ENCODE results near the gene LMO7. TPM values are rescaled to one million over a fixed set of nuclear protein-coding genes. Genes with fewer than 3 reads are reported as not detected.

LMO7 gene
- total RNA-seq, 1 experiment from 2014 or later: 105 TPM

- TF ChIP-seq CTCF (IDR thresholded peaks at IDR 0.05; ENCODE audit: unreplicated experiment): no peak
- intact Hi-C loops (cut with micrococcal nuclease; ENCODE audit: unreplicated experiment): loop anchor here (10.0 kb wide), 1 partner anchor 67 kb away; no protein-coding TSS in a partner anchor
- CTCF ChIA-PET: no interaction called here
- no peak for DNase-seq
- Mint-ChIP-seq H3K9me3 (ENCODE audit: low read depth, unreplicated experiment) (no peaks in the 10 kb centered on the region), H3K36me3 (ENCODE audit: insufficient read depth, unreplicated experiment) (peaks cover 7% of the 10 kb centered on the region), H3K27me3 (ENCODE audit: unreplicated experiment) (no peaks in the 10 kb centered on the region), H3K27ac (ENCODE audit: unreplicated experiment) (no peak overlapping the region), H3K4me3 (ENCODE audit: low read depth, unreplicated experiment) (no peak overlapping the region), H3K4me1 (ENCODE audit: low read depth, unreplicated experiment) (peaks cover 14% of the 10 kb centered on the region)
- BruUV-seq (replicated peaks): no TSS peak
These were observed 195.3 kb downstream of the LMO7 start for GRCh38 chr13:75831389-75831788.

GRCh38 chr13:75832812-75833211, 196.7 kb downstream of the LMO7 start:
- Mint-ChIP-seq H3K9me3 (ENCODE audit: low read depth, unreplicated experiment) (no peaks in the 10 kb centered on the region), H3K36me3 (ENCODE audit: insufficient read depth, unreplicated experiment) (peaks cover 7% of the 10 kb centered on the region), H3K4me1 (ENCODE audit: low read depth, unreplicated experiment) (peaks cover 14% of the 10 kb centered on the region), H3K4me3 (ENCODE audit: low read depth, unreplicated experiment) (no peak overlapping the region), H3K27me3 (ENCODE audit: unreplicated experiment) (no peaks in the 10 kb centered on the region), H3K27ac (ENCODE audit: unreplicated experiment) (no peak overlapping the region)
- TF ChIP-seq CTCF (IDR thresholded peaks at IDR 0.05; ENCODE audit: unreplicated experiment): no peak
- intact Hi-C loops (cut with micrococcal nuclease; ENCODE audit: unreplicated experiment): loop anchor here (10.0 kb wide), 1 partner anchor 68 kb away; no protein-coding TSS in a partner anchor
- CTCF ChIA-PET: no interaction called here
- no TSS peak for BruUV-seq (replicated peaks)
- no peak for DNase-seq

- Mint-ChIP-seq H3K27me3 (ENCODE audit: unreplicated experiment) (no peaks in the 10 kb centered on the region), H3K4me3 (ENCODE audit: low read depth, unreplicated experiment) (no peak overlapping the region), H3K27ac (ENCODE audit: unreplicated experiment) (no peak overlapping the region), H3K4me1 (ENCODE audit: low read depth, unreplicated experiment) (no peaks in the 10 kb centered on the region), H3K36me3 (ENCODE audit: insufficient read depth, unreplicated experiment) (peaks cover 5% of the 10 kb centered on the region), H3K9me3 (ENCODE audit: low read depth, unreplicated experiment) (no peaks in the 10 kb centered on the region)
- no peak for TF ChIP-seq CTCF (IDR thresholded peaks at IDR 0.05; ENCODE audit: unreplicated experiment)
- intact Hi-C loops (cut with micrococcal nuclease; ENCODE audit: unreplicated experiment): loop anchor here (10.0 kb wide), 1 partner anchor 72 kb away; no protein-coding TSS in a partner anchor
- BruUV-seq (replicated peaks): no TSS peak
- no peak for DNase-seq
- CTCF ChIA-PET: no interaction called here
These were observed 200.3 kb downstream of the LMO7 start for GRCh38 chr13:75836441-75836840.

GRCh38 chr13:75838366-75839005, 202.4 kb downstream of the LMO7 start:
- Mint-ChIP-seq H3K27ac (ENCODE audit: unreplicated experiment) (no peak overlapping the region), H3K27me3 (ENCODE audit: unreplicated experiment) (no peaks in the 10 kb centered on the region), H3K9me3 (ENCODE audit: low read depth, unreplicated experiment) (no peaks in the 10 kb centered on the region), H3K36me3 (ENCODE audit: insufficient read depth, unreplicated experiment) (peaks cover 5% of the 10 kb centered on the region), H3K4me3 (ENCODE audit: low read depth, unreplicated experiment) (no peak overlapping the region), H3K4me1 (ENCODE audit: low read depth, unreplicated experiment) (no peaks in the 10 kb centered on the region)
- intact Hi-C loops (cut with micrococcal nuclease; ENCODE audit: unreplicated experiment): loop anchor here (10.0 kb wide), 1 partner anchor 74 kb away; no protein-coding TSS in a partner anchor
- no peak for TF ChIP-seq CTCF (IDR thresholded peaks at IDR 0.05; ENCODE audit: unreplicated experiment)
- CTCF ChIA-PET: no interaction called here
- DNase-seq: no peak
- no TSS peak for BruUV-seq (replicated peaks)
